CD4-positive, alpha-beta T cell treated with Interleukin-17A for 4 hours (primary cell): ENCODE results near the gene GALNS.
"Not testable (repeated sequence)": the region's sequence is repeated elsewhere in the genome, so short reads cannot be mapped to it uniquely, and the experiment has no call there.

Experiments
- DNase-seq: peaks from one replicate; pipeline ENCODE4 v3.0.0-alpha.2; 2020; ENCODE audit warnings: mixed read lengths

GALNS gene

DNA sequence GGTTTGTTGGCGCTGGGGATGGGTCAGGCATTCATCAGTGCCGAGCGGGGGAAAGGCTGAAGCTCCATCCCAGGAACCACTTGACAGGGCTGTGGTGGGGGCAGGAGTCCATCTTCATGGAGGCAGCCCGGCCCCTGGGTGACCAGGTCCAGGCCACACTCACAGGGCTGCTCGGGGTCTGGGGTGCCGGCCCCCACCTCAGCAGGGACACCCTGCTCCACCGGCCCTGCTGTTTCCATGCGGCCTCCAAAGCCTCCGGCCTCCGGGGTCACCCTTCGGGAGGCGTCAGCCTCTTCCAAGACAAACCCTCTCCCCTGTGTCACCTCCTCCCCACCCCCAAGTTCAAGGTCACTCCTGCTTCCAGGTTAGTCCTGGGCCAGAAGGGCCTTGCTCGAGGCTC is 22.1 kb downstream of the GALNS start:
- DNase-seq: no peak

DNA sequence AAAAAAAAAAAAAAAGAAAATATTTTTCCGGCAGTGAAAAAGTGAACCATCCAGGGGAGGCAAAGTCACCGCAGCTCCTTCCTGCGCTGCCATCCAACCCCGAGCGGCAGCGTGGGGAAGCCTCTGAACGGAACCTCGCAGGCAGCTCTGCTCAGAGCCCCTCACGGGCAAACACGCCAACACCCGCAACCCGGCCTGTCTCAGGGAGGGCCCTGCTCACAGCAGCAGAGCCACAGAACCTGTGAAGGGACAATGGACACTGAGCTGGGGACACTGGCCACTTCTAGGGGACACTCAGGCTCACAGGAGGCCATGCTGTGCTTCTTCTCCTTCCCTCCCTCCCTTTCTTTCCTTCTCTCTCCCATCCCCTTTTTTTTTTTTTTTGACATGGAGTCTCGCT is 23.7 kb downstream of the GALNS start:
- no peak for DNase-seq

DNA sequence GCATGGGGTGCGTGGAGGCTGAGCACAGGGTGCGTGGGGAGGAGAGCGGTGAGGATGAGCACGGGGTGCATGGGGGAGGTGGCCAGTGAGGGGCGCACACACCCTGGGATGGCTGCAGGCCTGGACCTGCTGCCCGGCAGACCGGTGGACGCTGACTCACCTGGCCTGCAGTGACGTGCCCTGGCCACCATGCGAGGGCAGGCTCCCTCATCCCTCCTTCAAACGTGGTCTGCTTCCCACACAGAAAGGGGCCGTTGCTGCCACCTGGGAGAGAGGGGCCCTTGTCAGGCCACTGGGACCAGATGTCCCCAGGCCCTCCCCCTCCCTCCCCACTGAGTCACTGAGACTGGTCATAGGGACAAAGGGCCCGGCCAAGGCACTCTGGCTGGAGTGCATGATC is 24.9 kb downstream of the GALNS start:
- DNase-seq: no peak

DNA sequence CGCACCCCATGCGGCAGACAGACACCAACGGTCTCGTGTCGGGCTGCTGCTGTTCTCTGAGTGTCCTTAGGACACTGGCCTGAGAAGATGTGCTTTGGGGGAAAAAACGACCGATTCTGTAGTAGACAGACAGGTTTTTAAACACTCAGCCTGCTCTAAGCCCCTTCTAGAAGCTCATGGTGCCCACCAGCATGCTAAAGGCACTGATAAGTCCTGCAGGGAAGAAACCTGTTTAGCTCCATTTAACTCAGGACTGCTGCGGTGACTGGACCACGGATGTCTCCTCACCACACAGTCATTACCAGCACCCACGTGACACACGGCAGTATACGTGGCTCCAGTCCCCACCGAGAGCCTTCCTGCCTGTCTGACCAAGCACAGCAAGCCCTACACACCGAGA is 26.0 kb downstream of the GALNS start:
- no peak for DNase-seq

GRCh38 chr16:88830258-88830657 is 26.5 kb downstream of the GALNS start:
- no peak for DNase-seq

- DNase-seq: no peak
These were observed 28.0 kb downstream of the GALNS start for GRCh38 chr16:88828711-88829110.

DNA sequence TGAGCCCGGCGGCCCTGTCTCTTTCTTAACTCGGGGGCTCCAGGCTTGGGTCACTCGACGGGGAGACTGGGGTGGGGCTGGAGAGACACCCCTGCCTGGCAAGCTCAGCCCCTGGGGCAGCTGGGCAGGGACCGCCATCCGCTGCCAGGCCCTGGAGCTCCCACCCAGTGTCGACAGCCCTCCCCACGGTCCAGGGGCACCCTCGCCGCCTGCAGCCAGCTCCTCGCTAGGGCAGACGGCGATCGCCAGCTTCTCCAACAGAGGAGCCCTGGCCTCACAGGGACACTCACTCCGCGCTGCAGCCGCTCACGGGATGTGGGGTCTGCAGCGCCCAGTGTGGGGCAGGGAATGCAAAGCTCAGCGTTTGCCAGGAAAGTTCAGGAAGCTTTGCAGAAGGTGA is 29.0 kb downstream of the GALNS start:
- DNase-seq: no peak

DNA sequence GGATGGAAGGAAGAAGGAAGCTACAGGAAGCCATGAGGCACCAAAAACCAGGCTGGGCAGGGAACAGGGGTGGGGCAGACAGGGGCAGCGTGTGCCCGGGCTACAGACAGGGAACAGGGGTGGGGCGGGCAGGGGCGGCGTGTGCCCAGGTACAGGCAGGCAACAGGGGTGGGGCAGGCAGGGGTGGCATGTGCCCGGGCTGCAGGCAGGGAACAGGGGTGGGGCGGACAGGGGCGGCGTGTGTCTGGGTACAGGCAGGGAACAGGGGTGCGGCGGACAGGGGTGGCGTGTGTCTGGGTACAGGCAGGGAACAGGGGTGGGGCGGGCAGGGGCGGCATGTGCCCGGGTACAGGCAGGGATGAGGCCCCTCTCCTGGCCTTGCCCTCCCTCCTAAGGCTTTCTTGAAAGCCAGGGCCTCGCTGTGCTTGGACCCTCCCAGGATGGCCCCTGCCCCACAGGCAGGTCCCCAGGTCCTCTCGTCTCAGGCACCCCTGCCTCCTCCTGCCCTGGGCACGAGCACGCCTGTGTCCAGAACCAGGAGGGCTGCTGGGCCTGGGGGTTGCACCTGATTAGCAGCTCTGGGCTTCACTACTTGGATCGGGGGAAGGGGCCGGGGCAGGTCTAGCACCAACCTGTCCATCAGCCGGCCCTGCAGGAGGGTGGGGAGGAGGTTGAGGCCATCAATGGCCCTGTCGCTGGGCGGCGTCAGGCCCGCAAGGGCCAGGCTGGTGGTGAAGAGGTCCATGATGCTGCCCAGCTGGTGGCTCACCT is 30.5 kb downstream of the GALNS start:
- no peak for DNase-seq

DNA sequence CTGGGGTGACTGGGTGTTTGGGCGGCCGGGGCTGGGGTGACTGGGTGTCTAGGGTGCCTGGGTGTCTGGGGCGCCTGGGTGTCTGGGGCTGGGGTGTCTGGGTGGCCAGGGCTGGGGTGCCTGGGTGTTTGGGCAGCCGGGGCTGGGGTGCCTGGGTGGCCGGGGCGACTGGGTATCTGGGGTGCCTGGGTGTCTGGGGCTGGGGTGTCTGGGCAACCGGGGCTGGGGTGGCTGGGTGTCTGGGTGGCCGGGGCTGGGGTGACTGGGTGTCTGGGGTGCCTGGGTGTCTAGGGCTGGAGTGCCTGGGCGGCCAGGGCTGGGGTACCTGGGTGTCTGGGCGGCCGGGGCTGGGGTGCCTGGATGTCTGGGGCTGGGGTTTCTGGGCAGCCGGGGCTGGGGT is 31.6 kb downstream of the GALNS start:
- no peak for DNase-seq

DNA sequence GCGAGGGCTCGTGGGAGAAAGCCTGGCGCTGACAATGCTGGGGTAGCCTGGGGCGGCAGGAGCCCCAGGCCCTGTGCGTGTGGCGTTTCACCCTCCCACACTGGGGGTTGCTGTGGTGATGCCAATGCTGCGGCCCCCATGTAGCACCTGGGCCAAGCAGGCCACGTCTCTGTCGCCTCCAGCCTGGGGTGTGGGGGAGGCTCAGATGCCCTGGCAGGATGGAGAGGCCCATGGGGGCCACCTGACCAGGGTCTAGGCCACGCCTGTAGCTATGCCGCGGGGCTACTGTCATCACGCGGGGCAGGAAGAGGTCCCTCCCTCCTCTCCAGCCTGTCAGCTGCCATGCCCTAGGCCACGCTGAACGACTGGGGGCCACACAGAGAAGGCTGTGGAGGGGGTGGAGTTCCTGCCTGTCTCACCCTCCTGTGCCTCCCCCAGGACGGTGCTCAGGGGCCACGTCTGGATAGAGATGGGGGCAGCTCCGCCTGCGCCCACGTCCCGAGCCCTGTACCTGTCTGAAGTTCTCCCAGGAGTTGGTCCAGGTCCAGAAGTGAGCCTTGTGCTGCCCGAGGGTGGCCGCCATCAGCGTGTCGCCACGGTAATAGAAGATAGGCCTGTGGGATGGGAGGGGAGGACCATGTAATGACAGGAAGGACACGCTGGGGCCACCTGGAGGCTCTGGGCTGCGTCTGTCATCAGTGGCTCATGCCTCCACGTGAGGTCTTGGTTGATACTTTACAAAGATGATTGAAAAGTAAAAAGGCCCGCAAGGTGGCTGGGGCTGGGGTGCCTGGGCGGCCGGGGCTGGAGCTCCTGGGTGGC is 32.3 kb downstream of the GALNS start:
- DNase-seq: no peak

DNA sequence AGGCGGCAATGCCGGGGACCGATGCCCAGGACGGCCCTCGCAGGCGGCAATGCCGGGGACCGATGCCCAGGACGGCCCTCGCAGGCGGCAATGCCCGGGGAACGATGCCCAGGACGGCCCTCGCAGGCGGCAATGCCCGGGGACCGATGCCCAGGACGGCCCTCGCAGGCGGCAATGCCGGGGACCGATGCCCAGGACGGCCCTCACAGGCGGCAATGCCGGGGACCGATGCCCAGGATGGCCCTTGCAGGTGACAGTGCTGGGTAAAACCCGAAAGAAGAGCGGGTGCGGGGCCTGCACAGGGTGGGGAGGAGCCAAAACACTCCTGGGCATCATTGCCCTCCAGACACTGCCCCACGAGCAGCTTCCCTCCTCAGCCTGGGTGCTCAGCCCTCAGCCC is 33.1 kb downstream of the GALNS start:
- not testable (repeated sequence) for DNase-seq

- no peak for DNase-seq
These were observed 34.3 kb downstream of the GALNS start for GRCh38 chr16:88822281-88823040.

DNA sequence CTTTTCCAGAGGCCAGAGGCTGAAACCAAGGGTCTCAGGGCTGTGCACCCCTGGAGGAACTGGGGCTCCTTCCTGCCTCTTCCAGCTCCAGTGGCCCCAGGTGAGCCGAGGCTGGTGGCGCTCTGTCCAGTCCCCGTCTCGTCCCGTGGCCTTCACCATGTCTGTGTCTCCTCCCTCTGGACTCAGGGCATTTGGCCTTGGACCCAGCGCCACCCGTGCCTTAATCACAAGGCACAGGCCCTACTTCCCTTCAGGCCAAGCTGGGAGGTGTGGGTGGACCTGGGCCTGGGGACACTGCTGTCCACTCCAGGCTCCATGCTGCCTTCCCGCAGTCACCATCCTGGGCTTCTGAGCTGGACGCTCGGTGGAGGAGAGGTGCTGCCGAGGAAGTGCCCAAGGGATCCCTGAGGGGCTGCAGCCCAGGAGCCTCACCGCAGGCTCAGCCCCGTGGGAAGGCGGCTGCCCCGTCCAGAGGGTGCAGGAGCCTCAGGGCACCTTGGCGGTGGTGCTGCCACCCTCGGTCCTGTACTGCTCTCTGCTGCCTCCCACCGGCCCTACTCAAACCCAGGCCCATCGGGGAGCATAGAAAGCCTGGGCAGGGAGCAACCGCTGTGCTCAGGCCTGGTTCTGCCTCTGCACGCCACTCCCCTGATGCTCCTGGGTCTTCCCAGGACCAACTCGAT is 35.4 kb downstream of the GALNS start:
- no peak for DNase-seq

DNA sequence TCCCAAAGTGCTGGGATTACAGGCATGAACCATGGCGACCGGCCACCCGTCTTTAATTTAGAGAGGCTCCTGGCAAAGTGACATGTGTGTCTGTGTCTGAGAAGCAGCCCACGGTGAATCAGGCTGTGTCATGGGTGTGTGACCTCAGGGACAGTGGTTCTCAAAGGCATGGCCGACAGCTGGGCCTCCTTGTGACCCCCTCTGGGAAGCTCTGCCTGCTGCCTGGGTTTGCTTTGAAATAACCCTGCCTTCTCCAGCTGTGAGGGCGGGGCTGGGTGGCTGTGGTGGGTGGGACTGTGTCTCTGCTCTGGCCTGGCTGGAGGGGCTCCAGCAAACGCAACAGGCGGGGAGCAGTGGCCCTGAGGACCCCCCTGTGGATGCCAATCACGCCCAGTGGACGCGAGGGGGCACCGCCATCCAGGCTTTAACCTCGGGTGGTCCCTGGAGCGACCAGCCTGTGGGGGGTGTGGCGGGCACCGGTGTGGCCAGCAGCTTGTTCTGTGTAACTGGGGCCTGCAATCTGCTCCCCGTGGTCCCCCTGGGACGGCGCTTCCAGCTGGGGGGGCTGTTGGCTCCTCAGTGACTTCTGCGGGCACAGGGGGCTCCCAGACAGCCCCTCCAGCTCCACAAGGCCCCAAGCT is 36.2 kb downstream of the GALNS start:
- no peak for DNase-seq

DNA sequence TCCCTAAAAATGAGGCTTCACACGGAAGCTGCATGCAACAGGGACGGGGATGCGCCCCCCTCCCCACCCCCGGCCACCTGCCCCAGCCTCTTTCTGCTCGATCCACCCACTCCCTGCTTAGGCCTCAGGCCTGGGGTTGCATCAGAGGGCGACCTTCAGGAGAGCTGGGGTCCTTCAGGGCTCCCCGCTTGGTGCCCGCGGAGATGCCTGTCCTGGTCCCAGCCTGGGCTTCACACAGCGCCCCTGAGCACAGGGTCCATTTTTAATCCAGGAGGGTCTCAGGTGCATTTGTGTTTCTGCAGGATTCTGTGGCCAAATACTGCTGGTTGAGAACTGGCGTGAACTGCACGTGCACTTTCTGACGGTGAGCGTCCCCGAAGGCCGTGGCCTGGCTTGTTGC is 37.6 kb downstream of the GALNS start:
- DNase-seq: no peak

- DNase-seq: no peak
These were observed 38.2 kb downstream of the GALNS start for GRCh38 chr16:88818575-88818874.

- DNase-seq: no peak
These were observed 38.8 kb downstream of the GALNS start for GRCh38 chr16:88817785-88818574.

DNA sequence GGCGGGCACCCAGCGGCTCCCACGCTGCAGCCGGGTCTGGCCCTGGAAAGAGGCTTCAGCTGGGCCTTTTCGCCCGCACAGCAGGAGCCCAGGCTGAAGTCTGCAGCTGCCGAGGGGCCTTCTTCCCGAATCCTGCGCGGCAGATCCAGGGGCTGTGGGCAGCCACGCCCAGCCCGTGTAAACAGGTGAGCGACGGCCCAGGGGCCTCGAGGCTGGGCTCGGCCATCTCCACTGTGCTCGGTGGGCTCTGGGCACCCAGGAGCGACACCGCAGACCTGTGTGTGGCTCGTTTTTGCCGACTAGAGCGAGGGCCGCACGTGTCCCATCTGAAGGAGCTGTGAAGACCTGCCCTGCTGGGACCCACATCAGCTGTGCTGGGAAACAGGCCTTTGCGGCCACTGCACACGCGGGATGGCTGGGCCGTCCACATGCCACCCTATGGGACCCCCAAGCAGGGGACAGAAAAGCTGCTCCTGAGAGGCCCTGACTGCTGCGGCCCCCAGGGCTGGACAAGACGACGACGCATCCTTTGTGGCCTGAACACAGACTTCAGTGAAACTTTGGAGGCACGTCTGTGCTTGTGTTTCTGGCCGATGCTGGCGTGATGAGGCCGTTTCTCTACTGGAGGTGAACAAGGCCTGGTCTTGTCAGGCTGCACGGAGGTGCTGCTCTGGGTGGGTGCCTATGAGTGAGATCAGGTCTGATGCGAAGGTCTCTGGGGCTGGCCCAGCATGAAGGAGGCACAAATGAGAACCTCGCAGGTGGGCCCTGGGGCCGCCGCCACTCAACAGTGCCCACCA is 39.8 kb downstream of the GALNS start:
- no peak for DNase-seq

DNA sequence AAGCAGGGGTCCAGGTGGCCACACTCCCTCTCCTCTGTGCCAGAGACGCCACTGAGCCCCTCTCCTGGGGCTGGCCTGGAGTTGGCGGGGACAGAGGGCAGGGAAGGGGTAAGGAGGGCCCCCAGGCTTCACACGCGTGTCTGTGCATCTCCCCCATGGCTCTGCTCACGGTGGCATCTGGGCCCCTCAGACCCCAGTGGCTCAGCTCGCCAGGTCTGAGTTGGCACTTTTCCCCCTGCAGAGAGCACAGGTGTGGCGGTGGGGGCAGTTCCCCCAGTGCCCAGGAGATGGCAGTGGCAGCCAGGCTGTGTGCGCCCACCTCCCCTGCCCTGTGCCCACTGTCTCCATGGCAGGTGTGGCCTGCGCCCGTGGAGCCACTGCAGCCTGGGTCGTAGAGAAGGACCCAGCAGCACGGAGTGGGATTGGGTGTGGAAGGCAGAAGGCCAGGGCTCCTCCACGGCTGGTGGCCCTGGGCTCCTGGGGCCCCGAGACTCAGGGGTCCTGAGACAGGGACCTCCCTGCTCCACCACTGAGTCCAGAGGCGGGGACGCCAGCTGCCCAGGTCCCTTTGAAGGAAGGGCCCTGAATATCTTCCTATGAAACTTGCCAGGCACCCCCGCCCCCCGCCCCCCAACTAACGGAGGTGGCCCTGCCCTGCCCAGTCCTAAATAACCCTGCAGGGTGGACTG is 40.7 kb downstream of the GALNS start:
- peak; percentile 67 for DNase-seq

DNA sequence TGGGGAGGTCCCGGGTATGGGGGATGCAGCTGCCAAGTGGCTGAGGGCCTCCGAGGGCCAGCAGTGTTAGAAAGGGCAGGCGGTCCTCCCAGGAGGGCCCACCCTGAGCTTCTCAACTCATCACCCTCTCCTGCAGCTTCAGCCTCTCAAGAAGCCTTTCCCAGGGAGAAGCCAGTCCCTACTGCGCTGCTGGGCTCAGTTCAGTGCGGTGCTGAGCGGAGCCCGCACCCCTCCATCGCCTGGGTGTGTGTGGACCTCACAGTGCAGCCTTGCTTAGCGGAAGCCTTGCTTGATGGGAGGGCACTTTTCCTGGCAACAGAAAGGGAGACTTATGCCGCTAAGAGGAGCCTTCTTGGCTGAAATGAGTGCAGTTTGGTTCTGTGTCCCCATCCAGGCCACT is 41.5 kb downstream of the GALNS start:
- DNase-seq: no peak
